OCI-LY7 (cell line): Measurements from ENCODE around the gene TMC7. TPM values are rescaled to one million over a fixed set of nuclear protein-coding genes. Genes with fewer than 3 reads are reported as not detected.
"Not testable (repeated sequence)": the region's sequence is repeated elsewhere in the genome, so short reads cannot be mapped to it uniquely, and the experiment has no call there.

Source experiments
- BruUV-seq: library from RNA; stranded (reverse); fragments of 400-500 nt; replicated peaks from 2 replicates; lab custom pipeline; 2021; lab: Mats Ljungman, UMichigan
- CTCF ChIA-PET: fragments of 300-600 bp; sonication (Branson Sonifier 250); formaldehyde crosslinking; loops from one replicate; lab custom pipeline; 2022; ENCODE audit warnings: antibody characterized with exemption; ENCODE audit not compliant: unreplicated experiment; lab: Charles Lee
- POLR2A ChIA-PET: fragments of 300-600 bp; sonication (Branson Sonifier 250); formaldehyde crosslinking; loops from one replicate; lab custom pipeline; 2022; ENCODE audit warnings: antibody characterized with exemption; lab: Charles Lee
- DNase-seq: peaks from one replicate; pipeline ENCODE4 v3.0.0-alpha.2; 2015; ENCODE audit warnings: low spot score
- H2AFZ ChIP-seq: fragments of 200-600 bp; sonication (generic), shearing (Covaris generic); 2 replicates; pipeline ENCODE4 v1.6.1; 2014; ENCODE audit warnings: mild to moderate bottlenecking, antibody characterized with exemption, low read length, moderate library complexity
- H3K27ac ChIP-seq: fragments of 200-600 bp; sonication (generic); 2 replicates; pipeline ENCODE4 v1.5.1; 2014; ENCODE audit warnings: mixed run types, low read depth, mild to moderate bottlenecking, moderate library complexity, low read length, inconsistent platforms; ENCODE audit not compliant: poor library complexity, severe bottlenecking
- H3K36me3 ChIP-seq: fragments of 200-600 bp; sonication (generic); 2 replicates; pipeline ENCODE4 v1.6.1; 2014; ENCODE audit warnings: mild to moderate bottlenecking, antibody characterized with exemption, low read length, moderate library complexity, mixed read lengths; ENCODE audit not compliant: insufficient read depth
- H3K4me1 ChIP-seq: fragments of 200-600 bp; sonication (generic); 2 replicates; pipeline ENCODE4 v1.5.1; 2014; ENCODE audit warnings: mild to moderate bottlenecking, low read length; ENCODE audit not compliant: insufficient read depth, poor library complexity, severe bottlenecking
- H3K4me2 ChIP-seq: fragments of 200-600 bp; sonication (generic); 2 replicates; pipeline ENCODE4 v1.6.1; 2014; ENCODE audit warnings: mild to moderate bottlenecking, low read length
- H3K4me3 ChIP-seq: fragments of 200-600 bp; sonication (generic); 2 replicates; pipeline ENCODE4 v1.5.1; 2014; ENCODE audit warnings: mild to moderate bottlenecking, low read depth, low read length; ENCODE audit not compliant: poor library complexity, severe bottlenecking
- H3K79me2 ChIP-seq: fragments of 200-600 bp; sonication (generic); 2 replicates; pipeline ENCODE4 v1.6.1; 2016; ENCODE audit warnings: low read depth, mild to moderate bottlenecking, low read length, moderate library complexity, mixed read lengths; ENCODE audit not compliant: insufficient read depth
- H3K9me2 ChIP-seq: fragments of 200-600 bp; sonication (generic); 2 replicates; pipeline ENCODE4 v1.6.1; 2016; ENCODE audit warnings: mild to moderate bottlenecking, low read length, mixed read lengths; ENCODE audit not compliant: insufficient read depth
- H3K9me3 ChIP-seq: fragments of 200-600 bp; sonication (generic); 2 replicates; pipeline ENCODE4 v1.6.1; 2014; ENCODE audit warnings: mild to moderate bottlenecking, mixed run types, low read length, mixed read lengths
- H4K20me1 ChIP-seq: fragments of 200-600 bp; sonication (generic); 2 replicates; pipeline ENCODE4 v1.6.1; 2014; ENCODE audit warnings: mild to moderate bottlenecking, antibody characterized with exemption, low read length, moderate library complexity, mixed read lengths; ENCODE audit not compliant: insufficient read depth
- EZH2phosphoT487 ChIP-seq: fragments of 200-600 bp; sonication (generic); IDR thresholded peaks from 2 replicates; pipeline ENCODE4 v1.6.1; 2018; ENCODE audit warnings: low read depth, borderline replicate concordance, mild to moderate bottlenecking, mixed run types, antibody characterized with exemption, low read length, moderate library complexity, mixed read lengths
- intact Hi-C: fragments of 100-400 bp; cut with micrococcal nuclease; formaldehyde crosslinking; loops from one replicate; pipeline ENCODE4 v1.10.0; 2022; ENCODE audit not compliant: unreplicated experiment
- total RNA-seq, 2 experiments: library from RNA; depleted of rRNA in 1 of 2; stranded (reverse); fragments of >200 nt in 1 of 2; shearing (Covaris generic) in 1 of 2; gene quantifications; 2 replicates each; pipeline ENCODE4 v1.2.3, GENCODE V29; 2014 to 2022
- TF ChIP-seq, protein P1 (sequence below): fragments of 200-600 bp; sonication (generic); conservative IDR thresholded peaks from 2 replicates; pipeline ENCODE4 v1.5.1; 2014; ENCODE audit warnings: mild to moderate bottlenecking, antibody characterized with exemption, low read length, moderate library complexity, mixed read lengths

TMC7 gene
- total RNA-seq, 2 experiments from 2014 or later: not detected

DNA sequence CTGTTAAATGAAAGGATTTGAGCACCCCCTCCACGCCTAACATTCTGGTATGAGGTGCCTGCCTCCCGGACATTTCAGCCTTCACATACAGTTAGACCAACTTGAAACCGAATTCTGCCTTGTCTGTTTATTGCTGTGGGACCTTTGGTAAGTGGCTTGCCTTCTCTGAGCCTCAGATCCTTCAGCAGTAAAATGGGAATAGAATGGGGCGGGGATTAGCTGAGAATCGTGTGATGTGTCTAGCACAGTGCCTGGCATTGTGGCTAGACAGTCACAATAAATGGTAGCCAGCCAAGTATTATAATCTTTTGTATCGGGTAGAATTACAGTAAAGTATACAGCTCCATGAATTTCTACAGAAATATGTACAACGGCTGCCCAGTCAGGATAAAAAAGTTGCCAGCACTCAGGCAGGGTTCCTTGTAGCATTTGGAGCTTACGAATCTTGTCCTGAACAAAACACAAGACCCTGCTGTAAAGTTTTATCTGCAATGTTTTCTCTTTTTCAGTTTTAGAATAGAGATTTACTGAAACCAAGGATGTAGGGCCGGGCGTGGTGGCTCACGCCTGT, 786 bp downstream of the TMC7 start:
- H3K4me3 ChIP-seq: no peak overlapping the region
- no peaks in the 10 kb centered on the region for H3K36me3 ChIP-seq
- BruUV-seq: no TSS peak
- H4K20me1 ChIP-seq: no peaks in the 10 kb centered on the region
- ChIA-PET CTCF (no interaction called here), POLR2A (interaction anchor here (0.6 kb wide), 1 partner anchor 84 kb away, joined by 5 read pairs; no protein-coding TSS in a partner anchor)
- no peaks in the 10 kb centered on the region for H3K9me3 ChIP-seq
- no peak for DNase-seq
- no peak overlapping the region for H2AFZ ChIP-seq
- intact Hi-C loops: no loop called here
- TF ChIP-seq EZH2phosphoT487: no peak
- TF ChIP-seq, protein P1, sequence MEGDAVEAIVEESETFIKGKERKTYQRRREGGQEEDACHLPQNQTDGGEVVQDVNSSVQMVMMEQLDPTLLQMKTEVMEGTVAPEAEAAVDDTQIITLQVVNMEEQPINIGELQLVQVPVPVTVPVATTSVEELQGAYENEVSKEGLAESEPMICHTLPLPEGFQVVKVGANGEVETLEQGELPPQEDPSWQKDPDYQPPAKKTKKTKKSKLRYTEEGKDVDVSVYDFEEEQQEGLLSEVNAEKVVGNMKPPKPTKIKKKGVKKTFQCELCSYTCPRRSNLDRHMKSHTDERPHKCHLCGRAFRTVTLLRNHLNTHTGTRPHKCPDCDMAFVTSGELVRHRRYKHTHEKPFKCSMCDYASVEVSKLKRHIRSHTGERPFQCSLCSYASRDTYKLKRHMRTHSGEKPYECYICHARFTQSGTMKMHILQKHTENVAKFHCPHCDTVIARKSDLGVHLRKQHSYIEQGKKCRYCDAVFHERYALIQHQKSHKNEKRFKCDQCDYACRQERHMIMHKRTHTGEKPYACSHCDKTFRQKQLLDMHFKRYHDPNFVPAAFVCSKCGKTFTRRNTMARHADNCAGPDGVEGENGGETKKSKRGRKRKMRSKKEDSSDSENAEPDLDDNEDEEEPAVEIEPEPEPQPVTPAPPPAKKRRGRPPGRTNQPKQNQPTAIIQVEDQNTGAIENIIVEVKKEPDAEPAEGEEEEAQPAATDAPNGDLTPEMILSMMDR: no peak
- H3K27ac ChIP-seq: no peak overlapping the region
- no peaks in the 10 kb centered on the region for H3K79me2 ChIP-seq
- no peak overlapping the region for H3K4me2 ChIP-seq
- H3K4me1 ChIP-seq: no peaks in the 10 kb centered on the region
- no peaks in the 10 kb centered on the region for H3K9me2 ChIP-seq

DNA sequence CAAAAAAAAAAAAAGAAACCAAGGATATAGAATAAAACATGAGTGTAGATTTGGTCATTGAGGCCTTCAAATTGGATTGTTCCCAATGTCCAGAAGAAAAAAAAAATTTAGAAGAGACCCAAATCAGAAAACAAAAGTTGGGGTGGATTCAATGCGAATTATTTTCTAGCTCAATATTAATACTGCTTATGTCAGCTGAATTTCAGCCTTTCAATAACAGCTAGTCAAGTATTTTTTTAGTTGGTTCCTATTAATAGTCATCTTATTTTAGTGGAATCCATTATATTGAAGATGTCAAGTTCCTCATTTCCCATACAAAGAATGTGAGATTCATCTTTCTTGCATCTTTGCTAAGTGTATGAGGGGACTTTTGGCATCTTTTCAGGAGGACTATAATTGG, 1.5 kb downstream of the TMC7 start:
- H2AFZ ChIP-seq, H3K36me3 ChIP-seq, H4K20me1 ChIP-seq, H3K79me2 ChIP-seq, H3K4me3 ChIP-seq, H3K4me2 ChIP-seq, H3K4me1 ChIP-seq, BruUV-seq, H3K27ac ChIP-seq, DNase-seq, intact Hi-C loops, H3K9me3 ChIP-seq, H3K9me2 ChIP-seq, CTCF ChIA-PET: not testable (repeated sequence)
- POLR2A ChIA-PET: interaction anchor here (0.6 to 0.7 kb wide), 2 partner anchors 20 to 83 kb away, joined by 4 to 5 read pairs; no protein-coding TSS in a partner anchor

DNA sequence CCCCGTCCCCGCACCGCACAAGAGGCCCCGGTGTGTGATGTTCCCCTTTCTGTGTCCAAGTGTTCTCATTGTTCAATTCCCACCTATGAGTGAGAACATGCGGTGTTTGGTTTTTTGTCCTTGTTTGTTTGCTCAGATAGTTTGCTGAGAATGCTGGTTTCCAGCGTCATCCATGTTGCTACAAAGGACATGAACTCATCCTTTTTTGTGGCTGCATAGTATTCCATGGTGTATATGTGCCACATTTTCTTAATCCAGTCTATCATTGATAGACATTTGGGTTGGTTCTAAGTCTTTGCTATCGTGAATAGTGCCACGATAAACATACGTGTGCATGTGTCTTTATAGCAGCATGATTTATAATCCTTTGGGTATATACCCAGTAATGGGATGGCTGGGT, 8.0 kb downstream of the TMC7 start:
- H3K4me3 ChIP-seq, H3K27ac ChIP-seq, intact Hi-C loops, H3K9me3 ChIP-seq, DNase-seq, H2AFZ ChIP-seq, CTCF ChIA-PET, H3K4me1 ChIP-seq, H3K9me2 ChIP-seq, H3K4me2 ChIP-seq, POLR2A ChIA-PET, H3K79me2 ChIP-seq, H3K36me3 ChIP-seq, H4K20me1 ChIP-seq, BruUV-seq: not testable (repeated sequence)

DNA sequence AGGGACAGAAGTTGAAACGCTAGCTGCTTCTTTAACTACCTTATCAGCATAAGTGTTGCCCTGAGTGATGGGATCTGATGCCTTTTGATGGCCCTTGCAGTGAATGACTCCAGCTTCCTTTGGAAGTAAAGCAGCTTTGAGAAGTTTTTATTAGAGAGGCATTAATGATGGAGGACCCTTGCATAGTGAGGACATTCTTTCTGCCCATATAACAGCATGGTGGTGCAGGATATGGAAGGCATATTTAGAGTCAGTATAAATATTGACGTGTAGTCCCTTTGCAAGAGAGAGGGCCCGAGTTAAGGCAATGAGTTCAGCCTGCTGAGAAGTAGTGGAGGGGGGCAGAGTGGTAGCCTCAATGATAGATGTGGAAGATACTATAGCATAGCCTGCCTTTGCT, 9.8 kb downstream of the TMC7 start:
- DNase-seq: not testable (repeated sequence)

DNA sequence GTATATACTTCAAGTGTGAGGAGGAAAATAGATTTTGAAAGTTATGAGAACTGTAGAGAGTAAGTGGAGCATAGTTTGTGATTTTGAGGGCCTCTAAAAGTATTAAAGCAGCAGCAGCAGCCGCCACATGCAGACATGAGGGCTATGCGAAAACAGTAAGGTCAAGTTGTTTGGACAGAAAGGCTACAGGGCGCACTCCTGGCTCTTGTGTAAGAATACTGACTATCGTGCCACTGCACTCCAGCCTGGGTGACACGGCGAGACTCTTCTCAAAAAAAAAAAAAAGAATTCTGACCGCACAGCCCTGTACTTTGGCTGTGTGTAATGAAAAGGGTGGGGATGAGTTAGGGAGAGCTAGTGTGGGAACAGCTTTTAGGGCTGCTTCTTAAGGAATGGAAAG, 10.4 kb downstream of the TMC7 start:
- H2AFZ ChIP-seq, H3K9me3 ChIP-seq, H4K20me1 ChIP-seq, DNase-seq, H3K4me2 ChIP-seq, CTCF ChIA-PET, H3K27ac ChIP-seq, H3K9me2 ChIP-seq, BruUV-seq, H3K36me3 ChIP-seq, intact Hi-C loops, H3K4me3 ChIP-seq, H3K4me1 ChIP-seq, H3K79me2 ChIP-seq: not testable (repeated sequence)
- POLR2A ChIA-PET: interaction anchor here (0.7 kb wide), 1 partner anchor 62 kb away, joined by 3 read pairs; no protein-coding TSS in a partner anchor

More for the DNA sequence above, 9.8 kb downstream of the TMC7 start:
- BruUV-seq, H3K9me3 ChIP-seq, H3K4me1 ChIP-seq, H3K4me2 ChIP-seq, H3K4me3 ChIP-seq, H3K79me2 ChIP-seq, H3K27ac ChIP-seq, POLR2A ChIA-PET, CTCF ChIA-PET, H2AFZ ChIP-seq, H3K9me2 ChIP-seq, H4K20me1 ChIP-seq, H3K36me3 ChIP-seq, intact Hi-C loops: not testable (repeated sequence)

DNA sequence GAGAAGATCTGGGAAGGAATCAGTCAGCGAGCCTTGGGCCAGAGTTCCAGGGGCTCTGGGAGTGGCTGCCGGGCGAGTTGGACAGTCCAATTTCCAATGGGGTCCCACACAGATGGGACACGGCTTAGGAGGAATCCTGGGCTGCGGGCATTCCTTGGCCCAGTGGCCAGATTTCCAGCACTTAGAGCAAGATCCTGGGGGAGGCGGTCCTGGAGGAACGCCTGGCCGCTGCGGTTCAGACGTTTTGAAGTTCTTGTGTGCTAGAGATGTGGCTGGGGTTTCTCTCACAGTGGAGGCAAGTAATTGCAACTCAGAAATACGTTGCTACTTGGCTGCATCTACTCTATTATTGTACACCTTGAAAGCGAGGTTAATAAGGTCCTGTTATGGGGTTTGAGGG, 11.7 kb downstream of the TMC7 start:
- intact Hi-C loops, H3K27ac ChIP-seq, H4K20me1 ChIP-seq, H3K79me2 ChIP-seq, H3K9me2 ChIP-seq, CTCF ChIA-PET, H2AFZ ChIP-seq, POLR2A ChIA-PET, H3K4me1 ChIP-seq, DNase-seq, H3K36me3 ChIP-seq, H3K9me3 ChIP-seq, H3K4me3 ChIP-seq, BruUV-seq, H3K4me2 ChIP-seq: not testable (repeated sequence)
